AG09309 (cell line): ENCODE results near the gene ATP1A1.

Source experiments
- DNase-seq: peaks from one replicate; pipeline ENCODE4 v3.0.0-alpha.2; 2010; ENCODE audit warnings: low read depth
- H3K4me3 ChIP-seq: 2 replicates; pipeline ENCODE4 v1.5.1; 2011; ENCODE audit warnings: mild to moderate bottlenecking, low read depth, low read length, moderate library complexity; ENCODE audit not compliant: control insufficient read depth
- CTCF ChIP-seq: IDR thresholded peaks from 2 replicates; pipeline ENCODE4 v1.5.1; 2011; ENCODE audit warnings: mild to moderate bottlenecking, low read depth, low read length, inconsistent platforms; ENCODE audit not compliant: insufficient read depth, control insufficient read depth; ENCODE audit errors: missing control alignments

ATP1A1 gene

GRCh38 chr1:116431870-116432500, 58.9 kb downstream of the ATP1A1 start:
- TF ChIP-seq CTCF = no peak
- no peak for DNase-seq
- H3K4me3 ChIP-seq = no peak overlapping the region

GRCh38 chr1:116432655-116433265, 59.7 kb downstream of the ATP1A1 start:
- no peak for DNase-seq
- no peak overlapping the region for H3K4me3 ChIP-seq
- TF ChIP-seq CTCF = no peak

GRCh38 chr1:116433275-116434257, 60.5 kb downstream of the ATP1A1 start:
- DNase-seq = no peak
- TF ChIP-seq CTCF = no peak
- no peak overlapping the region for H3K4me3 ChIP-seq

GRCh38 chr1:116434849-116435248, 61.8 kb downstream of the ATP1A1 start:
- H3K4me3 ChIP-seq = no peak overlapping the region
- no peak for DNase-seq
- no peak for TF ChIP-seq CTCF

GRCh38 chr1:116435806-116436610, 63.0 kb downstream of the ATP1A1 start:
- DNase-seq = no peak
- H3K4me3 ChIP-seq = no peak overlapping the region
- TF ChIP-seq CTCF = no peak

GRCh38 chr1:116436611-116436970, 63.5 kb downstream of the ATP1A1 start:
- no peak overlapping the region for H3K4me3 ChIP-seq
- TF ChIP-seq CTCF = no peak
- DNase-seq = no peak
